OCI-LY1 (cell line): ENCODE data around the gene ADAM12.

Experiments
- CTCF ChIP-seq: fragments of 200-600 bp; sonication (generic), shearing (Covaris generic); IDR thresholded peaks from 2 replicates; pipeline ENCODE4 v1.5.1; 2017; ENCODE audit warnings: mild to moderate bottlenecking, antibody characterized with exemption, low read length, moderate library complexity, mixed read lengths
- EZH2 ChIP-seq: fragments of 200-600 bp; sonication (generic), shearing (Covaris generic); IDR thresholded peaks from 2 replicates; pipeline ENCODE4 v1.8.0; 2017; ENCODE audit warnings: borderline replicate concordance, mixed run types, mild to moderate bottlenecking, antibody characterized with exemption, low read length, moderate library complexity, mixed read lengths

GRCh38 chr10:126423732-126424491 lies 35.6 kb upstream of the ADAM12 start:
- TF ChIP-seq EZH2 = no peak
- no peak for TF ChIP-seq CTCF
